Activated CD4-positive, alpha-beta memory T cell treated with anti-CD3 and anti-CD28 coated beads, Interleukin-2, amount 10 ng/mL, durations not matched to agents 7 days and 5 days (primary cell): ENCODE measurements around the gene PIAS1. TPM values are rescaled to one million over a fixed set of nuclear protein-coding genes. Genes with fewer than 3 reads are reported as not detected.
A peak's percentile ranks its signal among the peaks of the same experiment; 100 is the strongest.
"Not testable (repeated sequence)": the region's sequence is repeated elsewhere in the genome, so short reads cannot be mapped to it uniquely, and the experiment has no call there.

ENCODE experiments used
- CTCF ChIA-PET: fragments of 350-600 bp; sonication (Branson Sonifier 250); formaldehyde crosslinking; loops from one replicate; lab custom pipeline; 2021; ENCODE audit warnings: antibody characterized with exemption, inconsistent platforms; lab: Charles Lee
- POLR2A ChIA-PET: fragments of 350-600 bp; sonication (Branson Sonifier 250); formaldehyde crosslinking; loops from one replicate; lab custom pipeline; 2021; ENCODE audit warnings: antibody characterized with exemption; lab: Charles Lee
- DNase-seq: peaks from one replicate; pipeline ENCODE4 v3.0.0-alpha.2; 2020
- H3K27ac Mint-ChIP-seq: one replicate; pipeline ENCODE4 v1.8.0; 2021; ENCODE audit warnings: mild to moderate bottlenecking, mixed read lengths
- H3K27me3 Mint-ChIP-seq: one replicate; pipeline ENCODE4 v1.8.0; 2021; ENCODE audit warnings: mixed read lengths
- H3K36me3 Mint-ChIP-seq: one replicate; pipeline ENCODE4 v1.8.0; 2021; ENCODE audit warnings: low read depth, mixed read lengths
- H3K4me1 Mint-ChIP-seq: one replicate; pipeline ENCODE4 v1.8.0; 2021; ENCODE audit warnings: mixed read lengths
- H3K4me3 Mint-ChIP-seq: one replicate; pipeline ENCODE4 v1.8.0; 2021; ENCODE audit warnings: mild to moderate bottlenecking, mixed read lengths
- H3K9me3 Mint-ChIP-seq: one replicate; pipeline ENCODE4 v1.8.0; 2021; ENCODE audit warnings: mixed read lengths
- total RNA-seq, 2 experiments: library from RNA; stranded (reverse); gene quantifications; one replicate each; pipeline ENCODE4 v1.2.3, GENCODE V29; 2021

The PIAS1 gene
- total RNA-seq, 2 experiments from 2014 or later: 39.1 to 43.4 TPM

GRCh38 chr15:68214838-68215254 is 160.7 kb downstream of the PIAS1 start:
- H3K27ac Mint-ChIP-seq: no peak overlapping the region
- peaks cover 6% of the 10 kb centered on the region for H3K4me1 Mint-ChIP-seq
- H3K4me3 Mint-ChIP-seq: no peak overlapping the region
- no peak for DNase-seq
- peaks cover 16% of the 10 kb centered on the region for H3K36me3 Mint-ChIP-seq
- CTCF ChIA-PET: no interaction called here
- no peaks in the 10 kb centered on the region for H3K27me3 Mint-ChIP-seq
- H3K9me3 Mint-ChIP-seq: no peaks in the 10 kb centered on the region
- POLR2A ChIA-PET: no interaction called here

GRCh38 chr15:68217341-68217740 is 163.2 kb downstream of the PIAS1 start:
- ChIA-PET POLR2A (no interaction called here), CTCF (no interaction called here)
- Mint-ChIP-seq H3K27ac (no peak overlapping the region), H3K4me1 (no peaks in the 10 kb centered on the region), H3K27me3 (no peaks in the 10 kb centered on the region), H3K4me3 (no peak overlapping the region), H3K36me3 (peaks cover 16% of the 10 kb centered on the region), H3K9me3 (no peaks in the 10 kb centered on the region)
- no peak for DNase-seq

GRCh38 chr15:68218331-68218730 is 164.2 kb downstream of the PIAS1 start:
- POLR2A ChIA-PET: interaction anchor here (1.1 to 1.2 kb wide), 2 partner anchors 11 to 164 kb away, joined by 4 to 10 read pairs; partner anchors contain the start of genes CLN6 and PIAS1
- CTCF ChIA-PET: no interaction called here
- no peak overlapping the region for H3K4me3 Mint-ChIP-seq

GRCh38 chr15:68218847-68219798 is 165.0 kb downstream of the PIAS1 start:
- Mint-ChIP-seq H3K9me3 (no peaks in the 10 kb centered on the region), H3K27me3 (no peaks in the 10 kb centered on the region), H3K36me3 (peaks cover 24% of the 10 kb centered on the region), H3K27ac (no peak overlapping the region), H3K4me3 (no peak overlapping the region), H3K4me1 (peaks cover 4% of the 10 kb centered on the region)
- ChIA-PET POLR2A (interaction anchor here (0.9 to 1.3 kb wide), 4 partner anchors 10 to 378 kb away, joined by 3 to 10 read pairs (median 4); partner anchors contain the start of genes CLN6 and PIAS1), CTCF (interaction anchor here (1.6 kb wide), 1 partner anchor 8 kb away, joined by 5 read pairs; no protein-coding TSS in a partner anchor)
- DNase-seq: no peak

More at GRCh38 chr15:68218331-68218730, 164.2 kb downstream of the PIAS1 start:
- no peaks in the 10 kb centered on the region for H3K9me3 Mint-ChIP-seq
- H3K4me1 Mint-ChIP-seq: peaks cover 4% of the 10 kb centered on the region
- no peaks in the 10 kb centered on the region for H3K27me3 Mint-ChIP-seq
- DNase-seq: no peak
- H3K36me3 Mint-ChIP-seq: peaks cover 21% of the 10 kb centered on the region
- no peak overlapping the region for H3K27ac Mint-ChIP-seq

GRCh38 chr15:68220489-68220888 is 166.4 kb downstream of the PIAS1 start:
- Mint-ChIP-seq H3K27me3 (no peaks in the 10 kb centered on the region), H3K9me3 (no peaks in the 10 kb centered on the region), H3K4me1 (peaks cover 14% of the 10 kb centered on the region), H3K27ac (no peak overlapping the region), H3K36me3 (peaks cover 29% of the 10 kb centered on the region), H3K4me3 (no peak overlapping the region)
- no peak for DNase-seq
- POLR2A ChIA-PET: no interaction called here
- CTCF ChIA-PET: interaction anchor here (1.6 kb wide), 1 partner anchor 10 kb away, joined by 5 read pairs; no protein-coding TSS in a partner anchor

- H3K4me1 Mint-ChIP-seq: peaks cover 14% of the 10 kb centered on the region
- CTCF ChIA-PET: no interaction called here
These were observed 166.9 kb downstream of the PIAS1 start for GRCh38 chr15:68220967-68221366.

GRCh38 chr15:68221530-68222431 is 167.7 kb downstream of the PIAS1 start:
- DNase-seq, H3K27me3 Mint-ChIP-seq, H3K27ac Mint-ChIP-seq, CTCF ChIA-PET, POLR2A ChIA-PET, H3K9me3 Mint-ChIP-seq, H3K4me3 Mint-ChIP-seq: not testable (repeated sequence)
- peaks cover 19% of the 10 kb centered on the region for H3K36me3 Mint-ChIP-seq
- H3K4me1 Mint-ChIP-seq: peaks cover 15% of the 10 kb centered on the region

More at GRCh38 chr15:68220967-68221366, 166.9 kb downstream of the PIAS1 start:
- Mint-ChIP-seq H3K36me3 (peaks cover 27% of the 10 kb centered on the region), H3K9me3 (no peaks in the 10 kb centered on the region), H3K4me3 (no peak overlapping the region), H3K27ac (no peak overlapping the region), H3K27me3 (no peaks in the 10 kb centered on the region)
- POLR2A ChIA-PET: no interaction called here
- no peak for DNase-seq

GRCh38 chr15:68222432-68222743 is 168.3 kb downstream of the PIAS1 start:
- H3K27ac Mint-ChIP-seq, CTCF ChIA-PET, DNase-seq, H3K9me3 Mint-ChIP-seq, H3K27me3 Mint-ChIP-seq, H3K4me3 Mint-ChIP-seq, POLR2A ChIA-PET: not testable (repeated sequence)
- Mint-ChIP-seq H3K4me1 (peaks cover 20% of the 10 kb centered on the region), H3K36me3 (peaks cover 18% of the 10 kb centered on the region)

- peaks cover 15% of the 10 kb centered on the region for H3K36me3 Mint-ChIP-seq
- H3K9me3 Mint-ChIP-seq: no peaks in the 10 kb centered on the region
- H3K4me3 Mint-ChIP-seq: no peak overlapping the region
- POLR2A ChIA-PET: no interaction called here
- CTCF ChIA-PET: no interaction called here
- H3K4me1 Mint-ChIP-seq: peaks cover 27% of the 10 kb centered on the region
- no peak for DNase-seq
- no peak overlapping the region for H3K27ac Mint-ChIP-seq
- no peaks in the 10 kb centered on the region for H3K27me3 Mint-ChIP-seq
These were observed 169.1 kb downstream of the PIAS1 start for GRCh38 chr15:68223171-68223570.

- DNase-seq: no peak
- CTCF ChIA-PET: no interaction called here
- POLR2A ChIA-PET: interaction anchor here (1.7 kb wide), 1 partner anchor 53 kb away, joined by 10 read pairs; the partner anchor contains the start of gene FEM1B
- Mint-ChIP-seq H3K9me3 (no peaks in the 10 kb centered on the region), H3K4me3 (no peak overlapping the region), H3K4me1 (peaks cover 34% of the 10 kb centered on the region), H3K36me3 (peaks cover 20% of the 10 kb centered on the region), H3K27me3 (no peaks in the 10 kb centered on the region), H3K27ac (no peak overlapping the region)
These were observed 170.0 kb downstream of the PIAS1 start for GRCh38 chr15:68224108-68224507.

- peaks cover 34% of the 10 kb centered on the region for H3K4me1 Mint-ChIP-seq
- H3K36me3 Mint-ChIP-seq: peaks cover 20% of the 10 kb centered on the region
- DNase-seq: no peak
- ChIA-PET CTCF (interaction anchor here (1.9 kb wide), 1 partner anchor 14 kb away, joined by 6 read pairs; no protein-coding TSS in a partner anchor), POLR2A (interaction anchor here (1.0 to 1.7 kb wide), 2 partner anchors 53 to 384 kb away, joined by 4 to 10 read pairs; partner anchors contain the start of gene FEM1B)
- no peaks in the 10 kb centered on the region for H3K27me3 Mint-ChIP-seq
- H3K4me3 Mint-ChIP-seq: peak overlapping the region; percentile 7
- no peaks in the 10 kb centered on the region for H3K9me3 Mint-ChIP-seq
- peak overlapping the region; percentile 25 for H3K27ac Mint-ChIP-seq
These were observed 170.6 kb downstream of the PIAS1 start for GRCh38 chr15:68224546-68225250.

- H3K9me3 Mint-ChIP-seq, H3K4me3 Mint-ChIP-seq, DNase-seq, H3K27me3 Mint-ChIP-seq: not testable (repeated sequence)
- ChIA-PET CTCF (interaction anchor here (1.9 kb wide), 1 partner anchor 14 kb away, joined by 6 read pairs; no protein-coding TSS in a partner anchor), POLR2A (interaction anchor here (1.0 to 1.7 kb wide), 2 partner anchors 52 to 384 kb away, joined by 4 to 10 read pairs; partner anchors contain the start of gene FEM1B)
- Mint-ChIP-seq H3K4me1 (peaks cover 40% of the 10 kb centered on the region), H3K36me3 (peaks cover 20% of the 10 kb centered on the region), H3K27ac (peak overlapping the region; percentile 6)
These were observed 171.3 kb downstream of the PIAS1 start for GRCh38 chr15:68225442-68225841.
